Karpas-422 (cell line): ENCODE data around the gene SLC25A26. TPM values are rescaled to one million over a fixed set of nuclear protein-coding genes. Genes with fewer than 3 reads are reported as not detected.

Source experiments
- DNase-seq: peaks from one replicate; pipeline ENCODE4 v3.0.0-alpha.2; 2015
- H2AFZ ChIP-seq: fragments of 200-600 bp; sonication (generic); 2 replicates; pipeline ENCODE4 v1.6.1; 2014; ENCODE audit warnings: antibody characterized with exemption, low read length, mixed read lengths
- H3K27ac ChIP-seq: fragments of 200-600 bp; sonication (generic); 2 replicates; pipeline ENCODE4 v1.5.1; 2014; ENCODE audit warnings: mild to moderate bottlenecking, low read length, moderate library complexity
- H3K27me3 ChIP-seq: fragments of 200-600 bp; sonication (generic); 2 replicates; pipeline ENCODE4 v1.6.1; 2014; ENCODE audit warnings: low read length, mixed read lengths
- H3K36me3 ChIP-seq: fragments of 200-600 bp; sonication (generic); 2 replicates; pipeline ENCODE4 v1.6.1; 2014; ENCODE audit warnings: low read length, mixed read lengths; ENCODE audit not compliant: insufficient read depth
- H3K4me1 ChIP-seq: fragments of 200-600 bp; sonication (generic); 2 replicates; pipeline ENCODE4 v1.6.1; 2014; ENCODE audit warnings: mild to moderate bottlenecking, low read length, mixed read lengths
- H3K4me2 ChIP-seq: fragments of 200-600 bp; sonication (generic); 2 replicates; pipeline ENCODE4 v1.6.1; 2014; ENCODE audit warnings: low read length, low read depth, mild to moderate bottlenecking; ENCODE audit not compliant: poor library complexity, severe bottlenecking
- H3K4me3 ChIP-seq: fragments of 200-600 bp; sonication (generic); 2 replicates; pipeline ENCODE4 v1.5.1; 2014; ENCODE audit warnings: mild to moderate bottlenecking, antibody characterized with exemption, low read length, mixed read lengths
- H3K79me2 ChIP-seq: fragments of 200-600 bp; sonication (generic); 2 replicates; pipeline ENCODE4 v1.6.1; 2014; ENCODE audit warnings: mild to moderate bottlenecking, low read length, mixed read lengths
- H3K9ac ChIP-seq: fragments of 200-600 bp; sonication (generic); 2 replicates; pipeline ENCODE4 v1.6.0; 2014; ENCODE audit warnings: low read length
- H3K9me2 ChIP-seq: fragments of 200-600 bp; sonication (generic), shearing (Covaris generic); replicated peaks from 2 replicates; pipeline ENCODE4 v1.6.0; 2014; ENCODE audit warnings: mild to moderate bottlenecking, low read length, moderate library complexity; ENCODE audit not compliant: insufficient read depth
- H3K9me3 ChIP-seq: fragments of 300-700, 200-600 bp; sonication (generic); 2 replicates; pipeline ENCODE4 v1.6.1; 2014; ENCODE audit warnings: low read length, mixed read lengths
- H4K20me1 ChIP-seq: fragments of 200-600 bp; sonication (generic); 2 replicates; pipeline ENCODE4 v1.6.1; 2014; ENCODE audit warnings: mild to moderate bottlenecking, antibody characterized with exemption, low read length, low read depth; ENCODE audit not compliant: insufficient read depth
- total RNA-seq: library from RNA; depleted of rRNA; stranded (reverse); fragments of >200 nt; shearing (Covaris generic); gene quantifications from 2 replicates; pipeline ENCODE4 v1.2.3, GENCODE V29; 2014; ENCODE audit warnings: low replicate concordance

SLC25A26 gene
- total RNA-seq, 1 experiment from 2014 or later: 23.2 TPM

DNA sequence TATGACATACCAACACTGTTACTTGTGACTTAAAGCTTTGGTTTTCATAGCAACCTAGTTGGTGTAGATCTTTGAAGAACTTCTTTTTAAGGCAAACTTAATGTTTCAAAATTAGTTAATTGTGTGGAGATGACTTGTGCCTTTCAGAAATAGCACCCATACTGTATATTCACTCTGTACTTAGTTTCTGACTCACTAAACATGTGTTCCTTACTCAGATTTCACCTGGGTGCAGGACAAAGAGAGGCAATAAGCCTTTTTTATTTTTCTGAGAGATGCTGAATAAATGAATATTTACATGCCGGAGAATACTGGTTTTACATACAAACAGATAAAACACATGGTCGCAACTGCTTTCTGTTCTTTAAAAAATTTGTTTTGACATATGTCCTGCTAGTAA lies 44.8 kb downstream of the SLC25A26 start:
- Histone ChIP-seq H3K9ac (no peak overlapping the region), H3K27me3 (no peaks in the 10 kb centered on the region), H3K4me1 (peaks cover 13% of the 10 kb centered on the region)

DNA sequence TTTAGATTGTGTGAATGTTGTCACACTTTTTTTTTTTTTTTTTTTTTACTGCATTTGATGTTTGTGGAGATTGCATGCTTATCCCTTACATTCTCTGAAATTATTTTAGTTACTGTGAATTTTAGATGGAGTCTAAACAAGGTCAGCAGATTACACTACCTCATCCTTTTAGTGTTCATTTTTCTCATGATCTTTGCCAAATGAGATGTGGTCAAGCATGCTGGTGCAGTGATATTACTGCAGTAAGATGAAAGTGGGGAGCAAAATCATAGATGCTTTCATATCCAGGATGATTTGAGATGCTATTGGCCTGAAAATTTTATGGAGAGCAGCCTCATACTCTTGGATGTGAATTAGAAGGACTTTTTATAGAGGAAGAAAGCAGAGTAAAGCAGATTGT lies 45.8 kb downstream of the SLC25A26 start:
- Histone ChIP-seq H2AFZ (no peak overlapping the region), H3K4me1 (peaks cover 13% of the 10 kb centered on the region), H3K9ac (peak overlapping the region; percentile 26; the same call in 1 of the 2 replicates), H3K9me2 (no peaks in the 10 kb centered on the region), H3K4me2 (no peak overlapping the region), H3K27ac (peak overlapping the region; percentile 58), H3K27me3 (no peaks in the 10 kb centered on the region), H3K36me3 (no peaks in the 10 kb centered on the region), H4K20me1 (no peaks in the 10 kb centered on the region), H3K4me3 (no peak overlapping the region), H3K79me2 (no peaks in the 10 kb centered on the region), H3K9me3 (no peaks in the 10 kb centered on the region)
- DNase-seq: peak; percentile 21

More for the DNA sequence above, 44.8 kb downstream of the SLC25A26 start:
- no peak overlapping the region for H3K4me3 ChIP-seq
- H4K20me1 ChIP-seq: no peaks in the 10 kb centered on the region
- H3K9me2 ChIP-seq: no peaks in the 10 kb centered on the region
- H3K4me2 ChIP-seq: no peak overlapping the region
- H3K27ac ChIP-seq: no peak overlapping the region
- H3K9me3 ChIP-seq: no peaks in the 10 kb centered on the region
- H2AFZ ChIP-seq: no peak overlapping the region
- DNase-seq: no peak
- H3K79me2 ChIP-seq: no peaks in the 10 kb centered on the region
- no peaks in the 10 kb centered on the region for H3K36me3 ChIP-seq

GRCh38 chr3:66267031-66267430 lies 46.2 kb downstream of the SLC25A26 start:
- no peaks in the 10 kb centered on the region for H4K20me1 ChIP-seq
- H3K9me2 ChIP-seq: no peaks in the 10 kb centered on the region
- peak overlapping the region; percentile 58 for H3K27ac ChIP-seq
- no peaks in the 10 kb centered on the region for H3K9me3 ChIP-seq
- H3K27me3 ChIP-seq: no peaks in the 10 kb centered on the region
- H3K79me2 ChIP-seq: no peaks in the 10 kb centered on the region
- peak overlapping the region; percentile 26; the same call in 1 of the 2 replicates for H3K9ac ChIP-seq
- DNase-seq: no peak
- H3K4me2 ChIP-seq: no peak overlapping the region
- no peaks in the 10 kb centered on the region for H3K36me3 ChIP-seq
- H2AFZ ChIP-seq: no peak overlapping the region
- no peak overlapping the region for H3K4me3 ChIP-seq
- peaks cover 13% of the 10 kb centered on the region for H3K4me1 ChIP-seq

DNA sequence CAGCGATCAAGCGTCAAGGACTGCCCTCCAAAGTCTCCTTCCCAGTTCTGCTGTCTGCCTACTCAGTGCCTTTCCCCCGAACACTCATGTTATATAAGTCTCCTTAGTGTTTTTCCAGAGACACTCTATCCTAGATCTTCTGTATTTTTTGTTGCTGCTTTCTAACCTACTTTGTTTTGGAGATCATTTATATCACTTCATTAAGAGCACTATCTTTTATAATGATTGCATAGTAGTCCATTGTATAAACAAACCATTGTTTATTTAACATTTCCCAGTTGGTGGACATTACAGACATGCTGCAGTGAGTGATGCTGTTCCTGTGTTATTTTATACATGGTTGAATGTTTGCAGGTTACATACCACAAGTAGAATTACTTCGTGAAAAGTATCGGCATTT lies 47.1 kb downstream of the SLC25A26 start:
- no peak overlapping the region for H3K9ac ChIP-seq
- no peak overlapping the region for H2AFZ ChIP-seq
- H4K20me1 ChIP-seq: no peaks in the 10 kb centered on the region
- H3K4me1 ChIP-seq: peaks cover 13% of the 10 kb centered on the region
- H3K4me2 ChIP-seq: no peak overlapping the region
- H3K36me3 ChIP-seq: no peaks in the 10 kb centered on the region
- no peaks in the 10 kb centered on the region for H3K9me3 ChIP-seq
- H3K9me2 ChIP-seq: no peaks in the 10 kb centered on the region
- H3K4me3 ChIP-seq: no peak overlapping the region
- H3K27me3 ChIP-seq: no peaks in the 10 kb centered on the region
- no peaks in the 10 kb centered on the region for H3K79me2 ChIP-seq
- DNase-seq: no peak
- H3K27ac ChIP-seq: no peak overlapping the region

GRCh38 chr3:66268864-66269263 lies 48.1 kb downstream of the SLC25A26 start:
- no peaks in the 10 kb centered on the region for H4K20me1 ChIP-seq
- no peak overlapping the region for H3K4me2 ChIP-seq
- no peak overlapping the region for H2AFZ ChIP-seq

GRCh38 chr3:66269411-66269810 lies 48.6 kb downstream of the SLC25A26 start:
- Histone ChIP-seq H3K27ac (no peak overlapping the region), H3K9me3 (no peaks in the 10 kb centered on the region), H3K9ac (no peak overlapping the region), H3K4me3 (no peak overlapping the region), H3K79me2 (no peaks in the 10 kb centered on the region), H3K9me2 (no peaks in the 10 kb centered on the region), H2AFZ (no peak overlapping the region), H3K4me1 (peaks cover 13% of the 10 kb centered on the region), H3K4me2 (no peak overlapping the region), H3K27me3 (no peaks in the 10 kb centered on the region), H3K36me3 (no peaks in the 10 kb centered on the region), H4K20me1 (no peaks in the 10 kb centered on the region)
- no peak for DNase-seq

More at GRCh38 chr3:66268864-66269263, 48.1 kb downstream of the SLC25A26 start:
- DNase-seq: no peak
- Histone ChIP-seq H3K9me2 (no peaks in the 10 kb centered on the region), H3K4me1 (peaks cover 13% of the 10 kb centered on the region), H3K79me2 (no peaks in the 10 kb centered on the region), H3K36me3 (no peaks in the 10 kb centered on the region), H3K27ac (no peak overlapping the region), H3K27me3 (no peaks in the 10 kb centered on the region), H3K4me3 (no peak overlapping the region), H3K9me3 (no peaks in the 10 kb centered on the region), H3K9ac (no peak overlapping the region)

- H3K4me2 ChIP-seq: no peak overlapping the region
- H3K79me2 ChIP-seq: no peaks in the 10 kb centered on the region
- H3K27me3 ChIP-seq: no peaks in the 10 kb centered on the region
- H3K4me3 ChIP-seq: no peak overlapping the region
- no peak overlapping the region for H3K9ac ChIP-seq
- DNase-seq: no peak
- H3K9me2 ChIP-seq: no peaks in the 10 kb centered on the region
- H3K4me1 ChIP-seq: peaks cover 13% of the 10 kb centered on the region
- H3K27ac ChIP-seq: no peak overlapping the region
- H4K20me1 ChIP-seq: no peaks in the 10 kb centered on the region
- no peaks in the 10 kb centered on the region for H3K9me3 ChIP-seq
- no peaks in the 10 kb centered on the region for H3K36me3 ChIP-seq
- no peak overlapping the region for H2AFZ ChIP-seq
Observed at GRCh38 chr3:66270288-66270687, 49.5 kb downstream of the SLC25A26 start.

DNA sequence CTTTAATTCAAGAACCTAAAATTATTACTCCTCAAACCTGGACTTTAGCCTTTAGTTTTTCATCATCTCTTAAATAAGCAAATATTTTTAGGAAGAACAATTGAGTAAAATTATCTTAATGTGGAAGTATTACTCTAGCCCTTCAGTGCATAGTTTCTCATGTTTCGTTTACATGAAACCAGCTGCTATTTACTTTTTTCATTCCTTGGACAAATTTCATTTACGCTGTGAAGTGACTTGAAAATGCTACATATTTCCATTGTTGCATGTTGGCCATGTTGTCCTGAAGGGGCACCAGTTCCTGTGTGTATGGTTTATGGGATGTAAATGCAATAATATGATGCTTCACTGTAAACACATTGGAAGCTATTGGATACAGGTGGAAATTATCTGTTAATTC lies 49.9 kb downstream of the SLC25A26 start:
- H4K20me1 ChIP-seq: no peaks in the 10 kb centered on the region
- H3K4me3 ChIP-seq: no peak overlapping the region
- no peak for DNase-seq
- no peak overlapping the region for H3K27ac ChIP-seq
- H3K9me2 ChIP-seq: no peaks in the 10 kb centered on the region
- no peak overlapping the region for H3K4me2 ChIP-seq
- no peaks in the 10 kb centered on the region for H3K9me3 ChIP-seq
- peaks cover 16% of the 10 kb centered on the region for H3K4me1 ChIP-seq
- H3K27me3 ChIP-seq: no peaks in the 10 kb centered on the region
- no peaks in the 10 kb centered on the region for H3K36me3 ChIP-seq
- no peaks in the 10 kb centered on the region for H3K79me2 ChIP-seq
- H3K9ac ChIP-seq: no peak overlapping the region
- H2AFZ ChIP-seq: no peak overlapping the region

DNA sequence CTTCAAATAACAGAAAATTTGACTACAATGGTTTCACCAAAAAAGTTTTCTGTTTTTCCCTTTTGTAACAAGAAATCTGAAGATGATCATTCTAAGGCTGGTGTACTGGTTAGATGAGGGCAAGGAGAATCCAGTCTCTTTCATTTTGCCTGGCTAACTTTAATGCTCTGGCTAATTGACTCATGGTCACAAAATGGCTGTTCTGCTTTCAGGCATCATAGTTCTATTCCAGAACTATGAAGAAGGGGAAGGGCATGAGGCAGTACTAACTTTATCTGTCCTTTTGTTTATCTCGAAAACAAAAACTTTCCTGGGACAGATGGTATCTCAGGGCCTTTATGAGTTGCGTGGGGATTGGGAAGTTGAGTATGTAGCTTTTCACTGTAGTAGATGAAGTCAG lies 50.4 kb downstream of the SLC25A26 start:
- Histone ChIP-seq H4K20me1 (no peaks in the 10 kb centered on the region), H3K9ac (no peak overlapping the region), H3K36me3 (no peaks in the 10 kb centered on the region), H3K9me2 (no peaks in the 10 kb centered on the region), H2AFZ (no peak overlapping the region), H3K9me3 (no peaks in the 10 kb centered on the region), H3K4me2 (no peak overlapping the region), H3K79me2 (no peaks in the 10 kb centered on the region), H3K27ac (no peak overlapping the region), H3K27me3 (no peaks in the 10 kb centered on the region), H3K4me3 (no peak overlapping the region), H3K4me1 (peaks cover 22% of the 10 kb centered on the region)
- DNase-seq: no peak
